GM12873 (cell line): ENCODE data around the gene KBTBD12.

ENCODE experiments used
- CTCF ChIP-seq: IDR thresholded peaks from 2 replicates; pipeline ENCODE4 v1.5.1; 2012; ENCODE audit warnings: low read depth, mild to moderate bottlenecking, moderate library complexity, low read length, control low read depth; ENCODE audit not compliant: insufficient read depth; ENCODE audit errors: missing control alignments

Gene KBTBD12

GRCh38 chr3:127964816-127965215 lies 49.8 kb downstream of the KBTBD12 start:
- TF ChIP-seq CTCF = no peak

GRCh38 chr3:127967316-127967715 lies 52.3 kb downstream of the KBTBD12 start:
- no peak for TF ChIP-seq CTCF

GRCh38 chr3:127970966-127971592 lies 56.0 kb downstream of the KBTBD12 start:
- TF ChIP-seq CTCF = peak; percentile 91

- no peak for TF ChIP-seq CTCF
These were observed 59.2 kb downstream of the KBTBD12 start for GRCh38 chr3:127974226-127974625.

DNA sequence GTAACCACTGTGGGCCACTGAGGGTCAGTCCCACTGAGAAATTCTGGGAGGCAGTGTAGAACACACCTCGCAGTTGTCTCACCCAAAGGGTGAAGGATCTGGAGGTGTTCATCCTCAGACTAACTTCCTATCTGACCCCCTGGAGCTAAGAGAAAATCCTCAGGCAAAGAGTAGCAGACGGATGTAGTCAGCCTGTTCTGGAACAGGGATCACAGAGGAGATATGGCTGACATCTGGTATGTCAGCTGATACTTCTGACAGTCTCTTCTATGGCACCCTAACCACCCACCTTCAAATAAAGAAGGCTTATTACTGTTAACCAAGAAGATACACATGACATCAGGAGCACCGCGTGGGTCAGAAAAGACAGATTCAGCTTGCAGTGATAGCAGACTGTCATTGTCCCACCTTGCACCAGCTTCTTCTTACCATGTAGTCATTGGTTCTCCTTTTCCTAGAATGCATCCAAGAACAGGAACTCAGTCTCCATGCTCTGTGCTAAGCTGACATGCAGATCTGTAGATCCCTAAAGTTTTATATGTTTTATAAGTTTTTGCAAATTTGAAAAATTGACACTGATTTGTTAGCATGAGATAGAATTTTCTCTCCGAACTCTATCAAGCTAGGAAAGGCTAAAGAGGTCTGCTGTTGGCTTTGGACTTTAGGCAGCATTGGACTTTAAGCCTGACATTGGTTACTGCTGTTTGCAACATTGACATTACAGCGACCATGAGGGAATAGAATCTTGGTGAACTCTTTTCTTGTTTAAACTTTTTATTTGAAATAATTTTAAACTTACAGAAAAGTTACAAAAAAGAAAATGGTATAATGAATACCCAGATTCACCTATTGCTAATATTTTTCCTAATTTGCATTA lies 60.4 kb downstream of the KBTBD12 start:
- no peak for TF ChIP-seq CTCF

DNA sequence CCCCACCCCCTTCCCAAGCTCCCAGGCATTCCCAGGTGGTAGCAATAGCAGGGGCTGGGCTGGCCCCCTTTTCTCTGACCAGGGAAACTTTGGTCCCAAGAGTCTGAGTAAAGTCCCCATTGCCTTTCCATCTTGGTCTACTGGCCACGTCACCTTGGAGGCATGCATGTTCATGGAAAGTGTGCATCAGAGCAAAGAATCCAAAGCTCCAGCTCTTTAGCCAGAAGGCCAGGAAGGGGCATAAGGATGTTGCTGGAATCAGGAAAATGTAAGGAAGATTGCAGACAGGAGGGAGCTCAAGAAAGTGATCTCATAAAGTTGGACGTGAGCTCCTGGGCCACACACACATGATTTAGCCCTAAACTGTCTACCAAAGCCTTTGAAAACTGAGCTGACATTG lies 63.6 kb downstream of the KBTBD12 start:
- no peak for TF ChIP-seq CTCF

DNA sequence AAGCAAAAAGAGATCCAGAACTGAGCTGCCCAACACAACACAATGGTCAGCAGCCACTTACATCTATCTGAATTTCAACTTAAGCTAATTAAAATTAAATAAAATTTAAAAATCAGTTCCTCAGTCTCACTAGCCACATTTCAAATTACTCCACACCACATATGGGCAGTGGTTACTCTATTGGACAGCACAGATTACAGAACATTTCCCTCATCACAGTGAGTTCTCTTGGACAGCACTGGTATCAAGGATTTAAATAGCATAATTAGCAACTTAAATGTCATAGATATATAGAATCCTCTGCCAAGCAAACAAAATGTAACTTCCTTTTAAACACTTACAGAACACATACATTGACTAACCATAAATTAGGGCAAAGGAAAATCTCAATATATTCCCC lies 64.4 kb downstream of the KBTBD12 start:
- TF ChIP-seq CTCF = no peak
